ENCODE data around the gene AMOT.

DNA sequence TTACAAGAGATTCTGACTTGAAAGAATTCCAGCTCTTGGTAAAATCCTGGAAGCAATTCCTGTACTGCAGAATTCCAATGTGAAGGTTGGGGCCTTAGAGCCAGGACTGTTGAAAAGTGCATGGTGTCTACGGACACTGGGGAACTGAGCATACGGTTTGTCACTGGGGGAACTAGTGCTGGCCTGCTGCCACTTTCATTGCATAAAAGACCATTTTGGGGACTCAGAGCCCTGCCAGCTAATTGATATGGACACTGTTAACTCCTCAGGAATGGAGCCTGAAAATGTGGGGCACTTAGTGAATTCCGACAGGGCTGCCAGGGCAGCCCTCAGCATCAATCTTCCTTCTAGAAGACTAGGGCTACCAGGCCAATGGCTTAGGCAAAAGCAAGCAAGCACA, 55.9 kb downstream of the AMOT start:
- TF ChIP-seq POLR2AphosphoS5 (IDR thresholded peaks at IDR 0.05): no peak
- no peak for TF ChIP-seq CTCF (IDR thresholded peaks at IDR 0.05)
